B cell (primary cell): ENCODE results near the gene APCDD1L. TPM values are rescaled to one million over a fixed set of nuclear protein-coding genes. Genes with fewer than 3 reads are reported as not detected.

Experiments used
- ATAC-seq: fragments of 200-7000 bp; cut with Tn5 transposase; one replicate; pipeline ENCODE4 v1.10.0; 2021; ENCODE audit warnings: low read depth, mild to moderate bottlenecking, moderate number of reproducible peaks, moderate library complexity
- CTCF ChIA-PET: fragments of 350-600 bp; sonication (Branson Sonifier 250); formaldehyde crosslinking; loops from one replicate; lab custom pipeline; 2021; ENCODE audit warnings: antibody characterized with exemption, inconsistent platforms; lab: Charles Lee
- POLR2A ChIA-PET: fragments of 350-600 bp; sonication (Branson Sonifier 250); formaldehyde crosslinking; loops from one replicate; lab custom pipeline; 2021; ENCODE audit warnings: antibody characterized with exemption; lab: Charles Lee
- DNase-seq: peaks from one replicate; pipeline ENCODE4 v3.0.0; 2013
- H2AFZ ChIP-seq: 2 replicates; pipeline ENCODE4 v1.6.1; 2012; ENCODE audit warnings: mild to moderate bottlenecking, low read depth, low read length; ENCODE audit not compliant: insufficient read depth, poor library complexity, severe bottlenecking
- H3K27ac ChIP-seq, 2 donors: 1 replicate in 1 of 2; 2 replicates in 1 of 2; pipeline ENCODE4 v1.5.1; 2012 to 2013; ENCODE audit warnings: low read length in 2 of 2, mild to moderate bottlenecking in 2 of 2, moderate library complexity in 1 of 2
- H3K27me3 ChIP-seq, 4 experiments: fragments of 200-600 bp in 1 of 4; sonication (generic) in 1 of 4; replicated peaks in 1 of 4; 1 replicate in 2 of 4; 2 replicates in 2 of 4; pipeline versions ENCODE4 v1.6.1 to v1.7.0; 2013 to 2016; ENCODE audit warnings: low read length in 3 of 4, mild to moderate bottlenecking in 2 of 4, mixed read lengths in 1 of 4, moderate library complexity in 1 of 4; ENCODE audit not compliant: insufficient read depth in 4 of 4, control insufficient read depth in 3 of 4; ENCODE audit errors: control extremely low read depth in 1 of 4
- H3K36me3 ChIP-seq, 2 experiments: replicated peaks in 1 of 2; 1 replicate in 1 of 2; 2 replicates in 1 of 2; pipeline versions ENCODE4 v1.6.1 to v1.7.1; 2013; ENCODE audit warnings: low read length in 1 of 2; ENCODE audit not compliant: insufficient read depth in 2 of 2, control insufficient read depth in 1 of 2; ENCODE audit errors: control extremely low read depth in 1 of 2, extremely low read depth in 1 of 2
- H3K4me1 ChIP-seq, 2 donors: fragments of 200-600 bp in 1 of 2; sonication (generic) in 1 of 2; 1 replicate in 1 of 2; 2 replicates in 1 of 2; pipeline versions ENCODE4 v1.5.1 to v1.6.1; 2013 to 2017; ENCODE audit warnings: low read length in 2 of 2; ENCODE audit not compliant: control insufficient read depth in 2 of 2, insufficient read depth in 2 of 2
- H3K4me2 ChIP-seq: replicated peaks from 2 replicates; pipeline ENCODE3; 2012; ENCODE audit warnings: mild to moderate bottlenecking, low read depth, low read length; ENCODE audit not compliant: poor library complexity, severe bottlenecking
- H3K4me3 ChIP-seq, 5 experiments: fragments of 200-600 bp in 1 of 5; sonication (generic) in 1 of 5; 1 replicate in 3 of 5; 2 replicates in 2 of 5; pipeline versions ENCODE4 v1.5.1 to v1.7.0; 2011 to 2016; ENCODE audit warnings: low read length in 4 of 5, mild to moderate bottlenecking in 4 of 5, low read depth in 2 of 5, control low read depth in 1 of 5, moderate library complexity in 1 of 5; ENCODE audit not compliant: insufficient read depth in 1 of 5; ENCODE audit errors: control extremely low read depth in 1 of 5, extremely low read depth in 1 of 5
- H3K79me2 ChIP-seq: fragments of 200-600 bp; sonication (generic); one replicate; pipeline ENCODE4 v1.6.0; 2016; ENCODE audit warnings: low read length; ENCODE audit not compliant: control insufficient read depth, insufficient read depth
- H3K9ac ChIP-seq: fragments of 200-600 bp; sonication (generic); 2 replicates; pipeline ENCODE4 v1.6.1; 2017; ENCODE audit warnings: mild to moderate bottlenecking, low read length, moderate library complexity
- H3K9me3 ChIP-seq, 3 donors: one replicate each; pipeline versions ENCODE4 v1.6.1 to v1.7.1; 2013; ENCODE audit warnings: low read length in 2 of 3; ENCODE audit not compliant: control insufficient read depth in 2 of 3, insufficient read depth in 1 of 3; ENCODE audit errors: control extremely low read depth in 1 of 3
- H4K20me1 ChIP-seq: 2 replicates; pipeline ENCODE4 v1.6.0; 2012; ENCODE audit warnings: mild to moderate bottlenecking, low read length; ENCODE audit not compliant: insufficient read depth, control insufficient read depth, poor library complexity, severe bottlenecking
- H3K27ac Mint-ChIP-seq: one replicate; pipeline ENCODE4 v1.8.0; 2021; ENCODE audit warnings: mixed read lengths
- H3K27me3 Mint-ChIP-seq: one replicate; pipeline ENCODE4 v1.8.0; 2021; ENCODE audit warnings: mixed read lengths
- H3K4me1 Mint-ChIP-seq: one replicate; pipeline ENCODE4 v1.8.0; 2021; ENCODE audit warnings: mixed read lengths
- H3K4me3 Mint-ChIP-seq: one replicate; pipeline ENCODE4 v1.8.0; 2021; ENCODE audit warnings: mixed read lengths
- H3K9me3 Mint-ChIP-seq: one replicate; pipeline ENCODE4 v1.8.0; 2022; ENCODE audit warnings: mixed read lengths; ENCODE audit not compliant: insufficient read depth
- CTCF ChIP-seq: fragments of 200-600 bp; IDR thresholded peaks from one replicate; pipeline ENCODE4 v1.8.0; 2022; ENCODE audit warnings: antibody characterized with exemption, mild to moderate bottlenecking
- EZH2 ChIP-seq: IDR thresholded peaks from 2 replicates; pipeline ENCODE4 v1.6.1; 2012; ENCODE audit warnings: borderline replicate concordance, low read depth, mild to moderate bottlenecking, moderate library complexity, low read length; ENCODE audit not compliant: insufficient read depth, poor library complexity, severe bottlenecking
- WGBS: methylation state at CpG from one replicate; pipeline ENCODE4 v1.1.5; 2013; ENCODE audit warnings: missing lambda C conversion rate; ENCODE audit not compliant: insufficient coverage; 5-methylcytosine and 5-hydroxymethylcytosine counted together
- intact Hi-C: fragments of 100-400 bp; cut with micrococcal nuclease; formaldehyde crosslinking; loops from one replicate; pipeline ENCODE4 v1.10.0; 2022
- polyA plus RNA-seq: library from polyadenylated mRNA; depleted of rRNA; stranded (reverse); fragments of >200 nt; gene quantifications from 2 replicates; pipeline ENCODE4 v1.2.3, GENCODE V29; 2012
- total RNA-seq, 2 donors: library from RNA; stranded (reverse); fragments of 120-200 nt in 1 of 2; gene quantifications; 1 replicate in 1 of 2; 2 replicates in 1 of 2; pipeline versions ENCODE4 v1.2.3 to v1.2.4, GENCODE V29; 2013 to 2022

APCDD1L gene
- total and polyA plus RNA-seq, 2 donors (not counting 1 experiment from before 2014, with no cell fraction given): not detected

DNA sequence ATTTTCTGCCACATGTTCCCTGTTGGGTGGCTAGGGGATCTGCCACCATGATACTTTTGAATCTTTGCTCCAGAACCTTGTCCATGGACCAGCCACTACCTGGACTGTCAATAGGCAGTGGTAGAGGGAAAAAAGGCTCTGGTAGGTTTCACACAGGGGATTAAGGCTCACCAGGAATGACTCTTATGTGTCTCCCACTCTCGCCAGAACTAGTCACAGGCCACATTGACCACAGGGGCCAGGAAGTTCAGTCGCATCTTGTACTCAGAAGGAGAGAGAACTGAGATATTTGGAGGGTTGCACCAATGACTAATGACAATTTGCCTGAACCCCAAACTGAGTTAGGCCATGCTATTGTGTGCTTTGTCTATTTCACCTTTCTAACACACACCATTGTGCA lies 23.6 kb upstream of the APCDD1L start:
- peaks cover 3% of the 10 kb centered on the region for H3K27me3 Mint-ChIP-seq
- no peak overlapping the region for H3K4me3 Mint-ChIP-seq
- H3K4me3 ChIP-seq: no peak overlapping the region
- peaks cover 0 to 5% (median 3%) of the 10 kb centered on the region in 3 donors for H3K9me3 ChIP-seq
- H2AFZ ChIP-seq: no peak overlapping the region
- intact Hi-C loops: no loop called here
- TF ChIP-seq EZH2: no peak
- TF ChIP-seq CTCF: no peak
- DNase-seq (no peak), ATAC-seq (no peak)
- no peak overlapping the region for H3K27ac Mint-ChIP-seq
- no peaks in the 10 kb centered on the region for H3K4me1 Mint-ChIP-seq
- no peak overlapping the region for H3K9ac ChIP-seq
- 93% methylated on average over 2 of the region's 2 CpGs for WGBS
- H3K9me3 Mint-ChIP-seq: peaks cover 3% of the 10 kb centered on the region
- H4K20me1 ChIP-seq: no peaks in the 10 kb centered on the region
- no peak overlapping the region for H3K4me2 ChIP-seq
- no peak overlapping the region for H3K27ac ChIP-seq
- peaks cover 0 to 2% (median 0%) of the 10 kb centered on the region in 4 experiments for H3K27me3 ChIP-seq
- H3K79me2 ChIP-seq: no peaks in the 10 kb centered on the region
- ChIA-PET CTCF (no interaction called here), POLR2A (no interaction called here)
- H3K4me1 ChIP-seq: no peaks in the 10 kb centered on the region
- no peaks in the 10 kb centered on the region for H3K36me3 ChIP-seq

- Histone ChIP-seq H3K4me1 (no peaks in the 10 kb centered on the region), H3K79me2 (no peaks in the 10 kb centered on the region), H3K4me3 (no peak overlapping the region), H4K20me1 (no peaks in the 10 kb centered on the region), H2AFZ (no peak overlapping the region), H3K27ac (no peak overlapping the region), H3K9me3 (peaks cover 0 to 5% (median 3%) of the 10 kb centered on the region in 3 donors), H3K4me2 (no peak overlapping the region), H3K27me3 (peaks cover 0 to 7% (median 0%) of the 10 kb centered on the region in 4 experiments), H3K9ac (no peak overlapping the region), H3K36me3 (no peaks in the 10 kb centered on the region)
- WGBS: 29% methylated on average over 1 of the region's 1 CpG
- Mint-ChIP-seq H3K27me3 (peaks cover 3% of the 10 kb centered on the region), H3K9me3 (peaks cover 3% of the 10 kb centered on the region), H3K27ac (no peak overlapping the region), H3K4me3 (no peak overlapping the region), H3K4me1 (no peaks in the 10 kb centered on the region)
- TF ChIP-seq EZH2 (no peak), CTCF (no peak)
- ChIA-PET CTCF (no interaction called here), POLR2A (no interaction called here)
- intact Hi-C loops: no loop called here
- DNase-seq (no peak), ATAC-seq (no peak)
Observed at GRCh38 chr20:58537831-58538230, 22.6 kb upstream of the APCDD1L start.
